Measurements from ENCODE around the gene BTBD9.

BTBD9 gene

DNA sequence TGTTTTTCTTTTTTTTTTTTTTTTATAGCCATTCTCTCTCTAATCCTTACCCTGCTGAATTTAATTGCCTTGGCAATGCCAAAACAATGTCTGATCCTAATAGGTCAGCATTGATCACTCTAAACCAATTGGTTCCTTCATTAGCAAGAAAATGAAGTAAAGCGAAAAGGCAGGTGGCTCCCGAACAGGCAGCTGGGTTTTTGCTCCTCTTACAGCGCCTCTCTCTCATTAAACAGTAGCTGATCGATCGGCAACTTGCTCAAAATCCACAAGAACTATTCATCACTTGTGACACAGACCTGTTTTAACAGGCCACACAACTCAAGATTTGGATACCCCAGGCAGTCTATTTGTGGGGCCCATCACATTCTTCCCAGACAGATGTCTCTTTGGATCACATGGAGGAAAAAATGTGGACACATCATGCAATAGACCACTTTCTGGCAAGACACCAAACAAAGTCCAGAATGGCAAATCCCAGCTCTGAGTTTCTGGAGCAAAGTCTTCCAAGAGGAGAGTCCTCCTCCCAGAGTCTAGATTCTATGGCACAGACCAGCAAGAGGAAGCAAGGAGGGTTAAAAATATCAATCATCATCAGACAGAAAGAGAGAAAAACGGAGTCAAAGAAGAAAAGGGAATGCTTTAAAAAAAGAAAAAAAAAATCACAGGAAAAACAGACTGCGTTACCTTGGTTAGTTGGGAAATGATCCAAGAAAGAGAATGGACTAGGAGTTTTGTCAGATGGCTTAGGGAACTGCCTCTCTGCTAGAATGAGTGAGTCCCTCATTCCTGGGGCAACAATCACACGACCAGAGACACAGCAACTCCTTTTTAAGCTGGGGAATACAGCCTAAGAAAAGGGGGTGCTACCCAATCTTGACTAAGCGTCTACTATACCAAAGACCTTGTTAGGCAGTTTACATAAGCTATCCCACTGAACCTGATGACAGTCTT, 247.8 kb downstream of the BTBD9 start:
- DNase-seq (ENCODE audit: low read depth in 2 of 3, low spot score in 2 of 3) = no peak

DNA sequence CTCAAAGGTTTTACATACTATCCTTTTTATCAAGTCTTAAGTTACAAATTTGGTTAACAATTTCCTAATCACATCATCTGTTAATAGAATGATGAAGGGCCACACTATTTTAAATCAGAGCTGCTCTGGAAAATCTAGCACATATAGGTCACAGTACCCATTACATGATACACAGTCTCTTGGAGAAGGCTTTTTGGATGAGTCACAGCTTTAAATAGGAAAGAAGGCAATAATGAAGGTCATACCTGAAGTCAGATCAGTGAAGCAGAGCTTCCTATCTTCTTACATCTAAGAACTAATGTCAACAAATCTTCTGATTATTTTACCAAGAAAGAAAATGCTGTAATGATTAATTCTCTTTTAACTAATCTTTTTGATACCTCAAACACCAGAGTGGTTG, 248.5 kb downstream of the BTBD9 start:
- DNase-seq (ENCODE audit: low read depth in 2 of 3, low spot score in 2 of 3) = no peak

DNA sequence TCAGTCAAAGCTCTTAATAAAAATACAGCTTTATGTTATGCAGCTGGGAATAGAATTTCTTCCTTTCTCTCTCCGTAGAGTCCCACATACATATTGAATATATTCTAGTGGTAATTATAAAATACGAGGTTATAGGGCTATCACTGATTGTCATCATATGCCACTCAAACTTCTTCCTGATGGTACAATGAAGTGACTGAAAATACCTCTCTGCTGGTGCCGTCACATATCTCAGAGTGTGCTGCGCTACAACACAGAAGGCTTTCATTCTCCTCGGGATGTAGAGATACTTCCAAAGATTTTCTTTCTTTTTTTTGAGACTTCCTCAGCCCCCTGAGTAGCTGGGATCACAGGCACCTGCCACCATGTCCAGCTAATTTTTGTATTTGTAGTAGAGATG, 249.9 kb downstream of the BTBD9 start:
- no peak for DNase-seq (ENCODE audit: low read depth in 2 of 3, low spot score in 2 of 3)

DNA sequence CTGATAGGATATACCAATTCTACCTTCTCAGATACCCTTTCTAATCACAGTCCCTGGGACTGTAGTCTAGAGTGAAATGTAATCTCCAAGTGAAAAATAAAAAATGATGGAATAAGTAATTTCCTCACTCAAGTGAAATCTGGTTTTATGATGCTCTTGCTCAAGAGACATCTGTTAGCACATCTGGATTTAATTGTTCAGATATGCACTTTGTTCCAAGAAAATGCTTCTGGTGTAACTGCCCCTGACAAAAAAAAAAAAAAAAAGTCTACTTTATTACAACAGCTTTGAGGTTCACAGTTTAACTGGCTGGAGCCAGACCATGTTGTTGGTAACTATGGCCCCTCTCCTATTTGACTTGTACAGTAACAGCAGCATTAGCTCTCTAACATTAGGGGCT, 251.8 kb downstream of the BTBD9 start:
- DNase-seq (ENCODE audit: low read depth in 2 of 3, low spot score in 2 of 3) = no peak

DNA sequence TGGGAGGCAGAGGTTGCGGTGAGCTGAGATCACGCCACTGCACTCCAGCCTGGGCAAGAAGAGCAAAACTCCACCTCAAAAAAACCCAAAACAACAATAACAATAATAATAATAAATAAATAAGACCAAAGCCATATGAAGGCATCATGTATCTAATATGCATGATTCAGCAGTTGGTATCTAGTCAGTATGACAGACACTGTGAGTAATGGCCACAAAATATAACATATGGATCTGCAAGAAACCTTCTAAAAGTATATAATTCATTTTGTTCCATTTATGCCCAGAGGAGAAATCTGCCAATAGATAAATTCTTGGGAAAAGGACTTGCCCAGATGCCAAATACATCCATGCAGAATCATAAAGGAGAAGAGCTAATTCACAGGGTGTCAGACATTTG, 252.3 kb downstream of the BTBD9 start:
- no peak for DNase-seq (ENCODE audit: low read depth in 2 of 3, low spot score in 2 of 3)

DNA sequence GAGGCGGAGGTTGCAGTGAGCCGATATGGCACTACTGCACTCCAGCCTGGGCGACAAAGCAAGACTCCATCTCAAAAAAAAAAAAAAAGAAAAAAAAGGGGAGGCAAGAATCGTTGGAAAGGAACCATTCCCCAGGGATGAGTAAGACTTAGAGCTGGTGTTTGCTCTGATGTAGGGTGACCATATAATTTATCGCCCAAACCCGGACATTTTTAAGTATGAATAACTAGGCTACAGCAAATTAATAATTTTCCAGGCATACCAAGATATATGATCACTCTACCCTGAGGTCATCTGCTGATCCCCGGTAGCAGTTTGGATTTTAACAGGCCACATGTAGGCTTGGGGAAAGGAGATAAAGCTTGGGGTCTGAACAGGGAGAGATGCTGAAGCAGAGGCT, 260.9 kb downstream of the BTBD9 start:
- DNase-seq (ENCODE audit: low read depth in 2 of 3, low spot score in 2 of 3) = no peak

DNA sequence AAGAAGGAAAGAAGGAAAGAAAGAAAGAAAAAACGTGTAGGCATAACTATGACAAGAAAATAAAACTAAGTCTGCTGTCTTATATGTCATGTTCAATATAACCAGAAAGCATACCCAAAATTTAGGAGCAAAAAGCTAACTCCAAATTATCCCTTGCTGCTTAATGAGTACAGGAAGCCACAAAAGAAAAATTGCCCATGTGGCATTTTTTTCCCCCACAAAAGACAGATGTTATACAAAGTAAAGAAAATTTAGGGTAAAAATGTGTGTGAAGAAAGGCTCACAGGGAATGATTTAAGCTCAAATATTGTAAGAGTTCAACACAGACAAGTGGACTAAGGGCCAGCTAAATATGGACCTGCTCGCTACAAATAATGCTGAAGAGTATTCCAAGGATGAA, 263.8 kb downstream of the BTBD9 start:
- DNase-seq (ENCODE audit: low read depth in 2 of 3, low spot score in 2 of 3) = no peak

DNA sequence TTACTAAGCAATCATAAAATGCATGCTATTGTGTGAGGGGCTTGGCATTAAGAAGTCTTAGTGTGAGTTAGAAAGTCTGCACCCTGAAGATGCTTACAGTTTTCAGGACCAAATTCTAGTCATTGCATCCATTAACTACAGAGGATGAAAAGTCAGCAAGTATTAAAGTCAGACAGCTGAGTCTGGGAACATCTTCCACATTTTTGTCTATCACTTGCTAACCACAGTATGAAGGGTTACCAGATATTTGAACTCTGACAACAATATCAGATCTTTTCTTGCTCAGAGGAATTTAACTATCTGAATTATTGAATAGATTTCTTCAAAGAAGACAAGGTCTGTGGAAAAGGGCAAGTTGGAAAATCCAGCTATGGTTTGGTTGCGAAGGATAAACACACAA, 264.4 kb downstream of the BTBD9 start:
- DNase-seq (ENCODE audit: low read depth in 2 of 3, low spot score in 2 of 3) = no peak

DNA sequence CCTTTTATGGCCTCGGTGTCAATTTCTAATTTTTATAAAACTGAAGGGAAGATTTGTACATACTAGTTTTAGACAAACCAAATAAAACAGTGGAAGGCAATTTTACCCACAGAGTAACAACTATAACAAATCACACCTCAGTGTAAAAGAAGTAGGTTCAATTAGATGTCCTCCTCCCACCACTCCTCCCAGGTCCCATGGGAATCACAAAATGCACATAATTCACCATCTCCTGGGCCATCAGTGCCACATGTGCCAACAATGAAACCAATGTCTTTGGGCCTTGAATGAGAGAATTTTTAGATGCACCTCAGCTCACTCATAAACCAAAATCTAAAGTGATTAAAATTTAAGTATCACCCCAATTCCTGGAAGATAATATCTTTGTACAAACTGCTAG, 267.8 kb downstream of the BTBD9 start:
- DNase-seq (ENCODE audit: low read depth in 2 of 3, low spot score in 2 of 3) = no peak

DNA sequence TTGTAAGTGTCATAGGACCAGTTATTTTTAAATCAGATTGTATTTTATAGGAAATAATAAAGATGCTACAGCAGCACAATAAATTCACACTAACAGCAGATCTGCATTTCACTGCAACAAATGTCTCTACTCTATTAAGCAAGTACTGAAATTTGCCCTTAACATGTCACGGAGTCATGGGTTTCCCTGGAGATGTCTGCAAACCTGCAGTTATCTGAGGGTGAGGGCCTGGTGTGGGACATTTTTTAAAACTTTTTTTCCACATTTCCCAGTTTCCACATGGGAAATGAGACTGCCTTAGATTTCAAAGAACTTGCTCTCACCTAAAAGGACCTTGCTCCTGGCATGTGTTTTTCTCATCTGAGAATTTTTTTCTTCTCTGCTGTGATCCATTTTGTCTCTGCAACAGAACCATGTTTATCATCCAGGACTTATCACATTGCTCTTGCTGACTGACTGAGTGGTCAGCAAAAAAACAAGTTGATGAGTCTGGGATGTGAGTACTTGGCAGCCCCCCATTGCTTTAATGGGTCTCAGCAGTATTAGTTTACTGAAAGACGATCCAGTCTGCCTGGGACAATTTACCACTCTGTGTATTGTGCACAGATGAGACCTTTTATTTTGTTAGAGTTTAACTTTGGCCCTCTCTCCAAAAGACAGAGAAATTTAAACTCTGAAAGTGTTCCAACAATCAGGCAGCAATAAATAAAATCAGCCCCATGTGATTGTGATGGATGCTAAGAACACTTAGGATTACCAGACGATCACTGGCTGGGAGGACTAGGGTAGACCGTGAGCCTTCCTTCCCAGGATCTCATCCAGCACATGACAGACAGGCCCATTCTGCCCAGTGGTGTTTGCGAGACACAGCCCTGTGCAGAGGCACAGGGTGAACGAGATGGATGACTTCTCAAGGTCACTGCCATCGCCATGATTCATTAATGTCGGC, 268.8 kb downstream of the BTBD9 start:
- DNase-seq (ENCODE audit: low read depth in 2 of 3, low spot score in 2 of 3) = no peak

DNA sequence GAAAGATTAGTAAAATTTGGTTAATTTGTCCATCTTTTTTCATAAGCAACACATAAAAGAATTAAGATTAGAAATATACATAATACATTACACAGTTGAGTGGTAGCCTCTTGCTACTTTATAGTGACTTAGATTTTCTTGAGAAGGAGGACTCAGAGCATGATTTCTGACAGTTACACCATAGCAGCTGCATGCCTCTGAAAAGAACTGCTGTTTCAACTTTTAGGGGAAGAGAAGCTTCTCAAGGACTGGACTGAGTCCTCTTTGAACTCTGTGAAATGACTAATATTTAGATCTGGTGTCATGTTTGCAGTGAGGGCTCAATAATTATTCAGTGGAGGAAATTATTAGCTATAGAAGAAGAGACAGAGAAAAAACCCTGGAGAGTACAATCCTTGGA, 272.5 kb downstream of the BTBD9 start:
- DNase-seq (ENCODE audit: low read depth in 2 of 3, low spot score in 2 of 3) = no peak

DNA sequence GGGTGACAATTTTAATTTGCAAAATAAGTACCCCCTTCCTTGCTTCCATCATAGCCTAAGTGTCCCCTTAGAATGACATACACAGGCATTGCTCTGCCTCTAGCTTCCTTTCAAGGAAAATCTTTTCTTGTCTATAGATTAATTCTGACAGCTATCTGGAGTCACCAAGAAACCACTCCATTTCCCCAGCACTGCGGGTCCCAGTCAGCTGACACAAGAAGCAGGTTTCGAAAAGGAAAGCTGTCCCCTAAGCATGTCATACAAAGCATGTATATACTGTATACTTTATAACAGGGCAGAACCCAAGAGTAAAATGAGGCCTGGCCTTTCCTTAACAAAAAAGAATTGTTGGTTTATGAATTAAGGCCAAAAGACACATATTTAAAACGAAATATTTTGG, 273.5 kb downstream of the BTBD9 start:
- DNase-seq (ENCODE audit: low read depth in 2 of 3, low spot score in 2 of 3) = no peak

DNA sequence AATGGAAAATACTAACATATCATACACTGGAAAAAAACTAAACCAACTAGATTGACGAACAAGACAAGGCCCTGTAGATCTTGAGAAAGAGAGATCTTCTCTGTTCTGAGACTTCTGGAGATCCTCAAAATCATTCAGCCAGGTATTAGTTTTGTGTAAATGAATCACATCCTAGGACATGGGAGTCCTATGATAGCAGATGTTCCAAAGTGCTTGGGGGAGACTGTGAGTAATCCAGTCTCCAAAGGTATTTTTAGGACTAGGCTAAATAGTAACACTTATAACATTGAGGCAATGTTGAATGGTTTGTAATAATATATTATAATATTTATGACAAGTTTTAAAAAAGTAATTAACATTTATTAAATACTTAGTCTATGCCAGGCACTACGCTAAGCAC, 275.0 kb downstream of the BTBD9 start:
- DNase-seq (ENCODE audit: low read depth in 2 of 3, low spot score in 2 of 3) = no peak

DNA sequence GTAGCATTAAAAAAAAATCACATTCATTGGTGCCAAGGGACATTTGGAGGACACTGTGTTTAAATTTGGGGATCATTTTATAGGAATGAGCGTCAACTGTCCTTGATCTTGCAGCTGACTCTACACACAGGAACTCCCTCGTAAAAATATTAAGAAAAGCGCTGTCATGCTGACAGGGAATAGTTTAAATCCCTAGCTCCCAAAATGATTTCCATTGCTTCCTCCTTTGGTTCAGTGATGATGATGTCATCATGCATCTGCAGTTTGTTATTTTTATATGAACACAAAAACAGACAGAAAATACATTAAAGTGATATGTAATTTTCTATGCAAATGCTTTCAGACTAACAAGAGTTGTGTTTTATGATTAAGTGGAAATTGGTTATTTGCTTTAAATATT, 275.6 kb downstream of the BTBD9 start:
- DNase-seq (ENCODE audit: low read depth in 2 of 3, low spot score in 2 of 3) = no peak

DNA sequence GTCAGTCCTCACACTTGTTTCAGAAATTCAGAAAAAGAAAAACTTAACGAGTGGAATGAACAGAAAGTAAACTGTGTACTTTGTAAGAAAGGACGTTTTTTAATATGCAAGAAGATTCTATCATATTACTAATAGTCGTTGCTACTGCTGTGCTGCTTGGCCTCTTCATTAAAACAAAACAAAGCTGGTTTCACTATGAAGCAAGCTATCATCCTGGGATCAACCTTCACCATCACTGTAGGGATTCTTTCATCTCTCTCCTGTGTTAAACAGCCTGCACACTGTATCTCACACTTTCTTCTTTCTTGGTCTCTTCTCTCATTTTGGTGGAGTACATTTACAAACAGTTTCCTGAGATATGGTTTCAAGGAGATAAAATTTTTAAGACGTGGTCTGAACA, 284.2 kb downstream of the BTBD9 start:
- no peak for DNase-seq (ENCODE audit: low read depth in 2 of 3, low spot score in 2 of 3)

DNA sequence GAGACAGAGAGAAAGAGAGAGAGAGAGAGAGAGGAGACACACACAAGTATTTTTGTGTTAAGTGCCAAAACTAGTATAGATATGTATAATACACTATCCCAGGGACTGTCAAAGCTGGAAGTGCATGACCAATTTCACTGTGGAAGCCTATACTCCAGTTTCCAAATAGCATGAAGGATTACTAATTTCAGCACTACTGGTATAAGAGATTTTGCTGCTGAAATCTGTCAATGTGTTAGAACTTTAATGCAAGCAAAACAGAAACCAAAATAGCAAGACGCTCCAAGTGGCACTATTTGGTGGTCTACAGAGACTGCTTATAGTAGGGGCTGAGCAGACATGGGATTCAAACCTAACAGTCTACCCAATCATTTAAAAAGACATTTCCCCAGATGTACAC, 284.8 kb downstream of the BTBD9 start:
- no peak for DNase-seq (ENCODE audit: low read depth in 2 of 3, low spot score in 2 of 3)

DNA sequence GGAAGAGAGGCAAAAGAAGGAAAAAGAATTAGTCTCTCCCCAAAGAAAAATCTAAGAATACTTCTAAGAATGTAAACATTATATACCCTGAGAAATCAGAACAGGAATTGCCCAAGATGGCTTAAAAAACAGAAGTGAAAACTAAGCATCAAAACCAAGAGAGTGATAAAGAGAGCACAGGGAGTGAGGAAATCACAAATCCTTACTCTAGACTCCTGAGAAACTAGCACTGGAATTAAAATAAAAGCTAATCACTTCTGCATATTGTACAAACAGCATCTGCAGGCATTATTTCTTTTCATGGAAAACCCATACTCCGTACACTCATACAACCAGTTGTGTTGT, 285.7 kb downstream of the BTBD9 start:
- no peak for DNase-seq (ENCODE audit: low read depth in 2 of 3, low spot score in 2 of 3)

DNA sequence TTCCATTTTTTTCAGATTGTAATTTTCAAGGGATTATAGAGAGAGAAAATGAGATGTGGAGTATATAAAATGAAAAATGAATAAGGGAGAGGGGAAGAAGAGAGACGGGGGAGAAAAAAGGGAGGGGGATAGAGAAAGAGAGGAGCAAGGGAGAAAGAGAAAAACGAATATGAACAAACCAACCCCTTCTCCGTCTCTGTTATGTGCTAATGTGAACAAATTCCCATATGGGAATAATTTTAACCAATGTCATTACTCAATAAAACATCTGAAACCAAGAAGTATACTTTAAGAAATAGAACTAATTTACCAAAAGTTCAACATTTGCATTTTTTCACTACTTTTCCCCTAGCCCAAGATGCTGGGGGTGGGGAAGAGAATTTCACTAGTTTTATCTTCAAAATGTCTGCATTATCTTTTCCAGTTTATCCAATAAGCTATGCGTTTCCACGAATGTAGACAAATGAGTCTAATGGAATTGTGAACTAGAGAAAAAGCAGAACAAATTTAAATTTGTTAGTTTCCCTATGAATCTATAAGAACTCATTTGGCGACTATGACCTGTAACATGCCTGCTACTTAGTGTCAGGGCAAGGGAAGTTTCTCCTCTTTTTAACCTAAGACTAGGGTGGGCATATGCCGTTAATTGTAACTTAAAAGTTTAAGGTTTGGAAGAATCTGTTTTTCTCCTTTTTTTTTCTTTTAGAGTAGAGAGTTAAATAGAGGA, 286.3 kb downstream of the BTBD9 start:
- DNase-seq (ENCODE audit: low read depth in 2 of 3, low spot score in 2 of 3) = no peak

DNA sequence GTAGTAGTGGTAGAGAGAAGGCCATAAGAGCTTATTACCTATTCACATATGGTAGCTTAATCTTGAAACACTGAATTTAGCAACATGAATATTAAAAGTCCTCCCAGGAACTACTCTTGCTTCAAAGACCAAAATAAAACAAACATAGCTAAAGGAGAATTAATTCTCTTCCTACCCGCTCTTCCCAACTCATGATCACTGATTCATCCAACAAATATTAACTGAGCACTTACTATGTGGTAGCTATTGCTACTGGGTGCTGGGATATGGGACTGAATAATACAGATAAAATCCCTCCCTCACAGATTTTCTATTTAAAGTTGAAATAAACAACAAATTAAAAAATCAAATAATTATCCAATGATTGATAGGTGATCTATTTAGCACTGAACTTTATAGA, 287.1 kb downstream of the BTBD9 start:
- no peak for DNase-seq (ENCODE audit: low read depth in 2 of 3, low spot score in 2 of 3)

DNA sequence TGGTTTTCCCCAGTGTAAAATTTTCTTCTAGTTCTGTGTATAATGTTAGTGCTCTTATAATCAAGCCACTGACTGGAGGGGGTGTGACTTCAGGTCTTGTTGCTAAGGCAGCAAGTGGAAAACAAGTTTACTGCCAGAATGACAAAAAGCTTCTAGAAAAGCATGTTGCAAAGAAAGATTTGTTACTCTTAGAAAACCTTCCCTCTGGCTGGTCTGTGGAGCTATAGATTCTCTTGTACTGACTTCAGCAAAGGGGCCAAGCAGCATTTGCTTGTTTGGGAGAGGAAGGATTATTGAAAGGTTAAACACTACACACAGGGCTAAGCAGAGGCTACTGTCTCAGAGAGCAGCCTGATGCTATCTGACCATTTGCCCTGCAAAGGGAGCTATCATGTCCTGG, 288.8 kb downstream of the BTBD9 start:
- no peak for DNase-seq (ENCODE audit: low read depth in 2 of 3, low spot score in 2 of 3)

DNA sequence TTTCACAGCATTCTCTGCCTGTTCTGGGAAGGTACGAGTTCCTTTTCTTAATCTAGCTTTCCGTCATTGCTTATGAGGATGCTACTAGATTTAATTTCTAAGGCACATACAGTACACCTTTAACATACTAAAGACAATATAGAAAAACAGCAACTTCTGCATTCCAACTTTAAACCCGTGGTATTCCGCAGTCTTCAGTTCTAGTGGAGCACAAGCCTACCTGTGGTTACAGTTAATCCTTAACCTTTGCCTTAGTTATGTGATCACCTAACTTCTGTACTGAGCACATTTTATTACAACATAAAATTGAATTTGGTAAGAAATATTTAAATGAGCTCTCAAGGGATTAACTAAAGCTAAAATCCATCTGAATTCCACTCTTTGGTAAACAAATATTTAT, 289.5 kb downstream of the BTBD9 start:
- no peak for DNase-seq (ENCODE audit: low read depth in 2 of 3, low spot score in 2 of 3)

DNA sequence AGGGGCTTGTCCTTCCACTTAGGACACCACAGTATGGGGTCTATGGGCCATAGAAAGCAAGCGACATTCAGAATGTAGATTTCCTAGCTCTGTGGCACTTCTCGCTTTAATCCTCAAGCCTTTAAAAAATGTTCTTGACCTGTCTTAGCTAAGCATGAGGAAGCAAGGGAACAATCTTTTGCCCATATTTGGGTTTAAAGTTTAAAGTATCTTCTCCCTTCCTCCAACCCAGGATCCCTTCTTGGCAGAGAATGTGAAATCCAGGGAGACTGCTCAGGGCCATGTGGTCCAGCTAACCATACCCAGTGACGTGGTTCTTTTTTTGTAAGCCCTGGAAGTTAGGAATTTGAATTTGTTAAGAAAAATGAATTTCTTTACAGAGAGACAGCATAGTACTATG, 289.9 kb downstream of the BTBD9 start:
- no peak for DNase-seq (ENCODE audit: low read depth in 2 of 3, low spot score in 2 of 3)

Data from activated CD8-positive, alpha-beta memory T cell treated with anti-CD3 and anti-CD28 coated beads for 48 hours (primary cell).